Ishikawa (cell line): ENCODE results near the gene CDK6.

Source experiments
- CEBPB ChIP-seq: IDR thresholded peaks from 2 replicates; pipeline ENCODE4 v1.6.1; 2012
- CREB1 ChIP-seq: IDR thresholded peaks from 2 replicates; pipeline ENCODE4 v1.6.1; 2012; ENCODE audit warnings: low read depth
- EGR1 ChIP-seq: IDR thresholded peaks from 2 replicates; pipeline ENCODE4 v1.6.1; 2012
- EP300 ChIP-seq: IDR thresholded peaks from 2 replicates; pipeline ENCODE4 v1.6.1; 2012; ENCODE audit warnings: borderline replicate concordance
- FOXM1 ChIP-seq: IDR thresholded peaks from 2 replicates; pipeline ENCODE4 v1.6.1; 2012; ENCODE audit warnings: low read depth, borderline replicate concordance
- MAX ChIP-seq: IDR thresholded peaks from 2 replicates; pipeline ENCODE4 v1.6.1; 2012
- NFIC ChIP-seq: IDR thresholded peaks from 2 replicates; pipeline ENCODE4 v1.6.1; 2012
- RAD21 ChIP-seq: IDR thresholded peaks from 2 replicates; pipeline ENCODE4 v1.6.1; 2012; ENCODE audit warnings: low read depth
- REST ChIP-seq: IDR thresholded peaks from 2 replicates; pipeline ENCODE4 v1.6.1; 2012; ENCODE audit warnings: low read depth, mild to moderate bottlenecking
- TAF1 ChIP-seq: IDR thresholded peaks from 2 replicates; pipeline ENCODE4 v1.6.1; 2012; ENCODE audit warnings: low read depth, mild to moderate bottlenecking
- TCF12 ChIP-seq: IDR thresholded peaks from 2 replicates; pipeline ENCODE4 v1.6.1; 2012; ENCODE audit warnings: low read depth
- TEAD4 ChIP-seq: IDR thresholded peaks from 2 replicates; pipeline ENCODE4 v1.6.1; 2012
- USF1 ChIP-seq: IDR thresholded peaks from 2 replicates; pipeline ENCODE4 v1.6.1; 2012
- YY1 ChIP-seq: IDR thresholded peaks from 2 replicates; pipeline ENCODE4 v1.6.1; 2012; ENCODE audit warnings: low read depth
- ZBTB7A ChIP-seq: IDR thresholded peaks from 2 replicates; pipeline ENCODE4 v1.6.1; 2012; ENCODE audit warnings: low read depth

Gene CDK6

GRCh38 chr7:92602352-92603088 is 233.9 kb downstream of the CDK6 start:
- TF ChIP-seq MAX, result no peak
- TF ChIP-seq FOXM1, result no peak
- TF ChIP-seq USF1, result no peak
- TF ChIP-seq YY1, result no peak
- TF ChIP-seq TEAD4, result no peak
- no peak for TF ChIP-seq TCF12
- TF ChIP-seq EGR1, result no peak
- TF ChIP-seq CREB1, result no peak
- TF ChIP-seq NFIC, result no peak
- TF ChIP-seq REST, result no peak
- no peak for TF ChIP-seq RAD21
- TF ChIP-seq EP300, result no peak
- TF ChIP-seq CEBPB, result no peak
- no peak for TF ChIP-seq ZBTB7A

- TF ChIP-seq CEBPB (no peak), TEAD4 (no peak)
Observed at GRCh38 chr7:92598310-92598981, 237.9 kb downstream of the CDK6 start.

GRCh38 chr7:92595281-92595680 is 241.1 kb downstream of the CDK6 start:
- TF ChIP-seq TEAD4 (no peak), YY1 (no peak), TAF1 (no peak), NFIC (no peak), EGR1 (no peak), RAD21 (no peak), FOXM1 (no peak), EP300 (no peak), MAX (no peak), ZBTB7A (no peak), CREB1 (no peak)

- TF ChIP-seq ZBTB7A (no peak), TAF1 (no peak), MAX (no peak), RAD21 (no peak), CREB1 (no peak), EP300 (no peak), REST (no peak), YY1 (no peak), CEBPB (no peak)
Observed at GRCh38 chr7:92594746-92595145, 241.6 kb downstream of the CDK6 start.

- TF ChIP-seq TCF12 (no peak), NFIC (no peak), CREB1 (no peak), CEBPB (no peak), ZBTB7A (no peak), USF1 (no peak), MAX (no peak), YY1 (no peak), EGR1 (no peak), REST (no peak), TAF1 (no peak), RAD21 (no peak), FOXM1 (no peak), EP300 (no peak), TEAD4 (no peak)
Observed at GRCh38 chr7:92590711-92591310, 245.6 kb downstream of the CDK6 start.
